Stomach (tissue), 4 donors: Measurements from ENCODE around the gene C15orf39.

Experiments used
- CTCF ChIP-seq, 7 experiments: fragments of 450-650 bp in 4 of 7; fragments of 200-600 bp in 3 of 7; sonication (generic) in 3 of 7; IDR thresholded peaks; one replicate each; pipeline ENCODE4 v1.5.1; 2016 to 2019; ENCODE audit warnings: antibody characterized with exemption in 7 of 7, control low read depth in 2 of 7, mild to moderate bottlenecking in 1 of 7
- EP300 ChIP-seq: sonication (generic); formaldehyde crosslinking; IDR thresholded peaks from one replicate; pipeline ENCODE4 v1.6.1; 2017; ENCODE audit warnings: antibody characterized with exemption

GRCh38 chr15:75202251-75203016 lies 752 bp downstream of the C15orf39 start:
- TF ChIP-seq CTCF (IDR thresholded peaks at IDR 0.05) (peak in 2 of 7 experiments; percentile 7 to 42), EP300 (no peak)
